GM23338 (cell line): ENCODE data around the gene FLNB. TPM values are rescaled to one million over a fixed set of nuclear protein-coding genes. Genes with fewer than 3 reads are reported as not detected.

Experiments
- ATAC-seq: fragments of 200-7000 bp; cut with Tn5 transposase; 3 replicates; pipeline ENCODE4 v1.9.1; 2020
- DNase-seq: peaks from one replicate; pipeline ENCODE4 v3.0.0-alpha.2; 2015; ENCODE audit warnings: low spot score
- H2AFZ ChIP-seq: fragments of 200-600 bp; sonication (generic); 2 replicates; pipeline ENCODE4 v1.8.0; 2016; ENCODE audit warnings: antibody characterized with exemption, mild to moderate bottlenecking, moderate library complexity
- H3F3A ChIP-seq: fragments of 200-600 bp; sonication (generic); replicated peaks from 2 replicates; pipeline ENCODE4 v1.8.0; 2017; ENCODE audit warnings: antibody characterized with exemption, mixed run types, low read depth
- H3K27ac ChIP-seq: fragments of 200-600 bp; sonication (generic); 2 replicates; pipeline ENCODE4 v1.6.1; 2016; ENCODE audit warnings: low read depth
- H3K27me3 ChIP-seq: fragments of 200-600 bp; sonication (generic); 2 replicates; pipeline ENCODE4 v1.8.0; 2016; ENCODE audit warnings: mild to moderate bottlenecking, mixed run types, moderate library complexity; ENCODE audit not compliant: insufficient read depth
- H3K36me3 ChIP-seq: fragments of 200-600 bp; sonication (generic); 2 replicates; pipeline ENCODE4 v1.8.0; 2016; ENCODE audit warnings: mild to moderate bottlenecking; ENCODE audit not compliant: insufficient read depth
- H3K4me1 ChIP-seq: fragments of 200-600 bp; sonication (generic); 2 replicates; pipeline ENCODE4 v1.8.0; 2016; ENCODE audit warnings: mild to moderate bottlenecking, moderate library complexity; ENCODE audit not compliant: insufficient read depth
- H3K4me2 ChIP-seq: fragments of 200-600 bp; sonication (generic); 2 replicates; pipeline ENCODE4 v1.7.1; 2017; ENCODE audit warnings: mixed run types
- H3K4me3 ChIP-seq: fragments of 200-600 bp; sonication (generic); 2 replicates; pipeline ENCODE4 v1.6.1; 2016; ENCODE audit warnings: mixed run types
- H3K79me2 ChIP-seq: fragments of 200-600 bp; sonication (generic); replicated peaks from 2 replicates; pipeline ENCODE4 v1.8.0; 2017; ENCODE audit warnings: mild to moderate bottlenecking; ENCODE audit not compliant: insufficient read depth
- H3K9me2 ChIP-seq: fragments of 200-600 bp; sonication (generic); 2 replicates; pipeline ENCODE4 v1.8.0; 2017; ENCODE audit not compliant: insufficient read depth
- H4K20me1 ChIP-seq: fragments of 200-600 bp; sonication (generic); replicated peaks from 2 replicates; pipeline ENCODE4 v1.8.0; 2017; ENCODE audit warnings: mild to moderate bottlenecking; ENCODE audit not compliant: insufficient read depth
- H3K27ac Mint-ChIP-seq: 2 replicates; pipeline ENCODE4 v1.8.0; 2020; ENCODE audit warnings: inconsistent platforms, mild to moderate bottlenecking, moderate library complexity, mixed read lengths
- H3K27me3 Mint-ChIP-seq: 3 replicates; pipeline ENCODE4 v1.8.0; 2022; ENCODE audit warnings: low read depth, mild to moderate bottlenecking, moderate library complexity, mixed read lengths, inconsistent platforms; ENCODE audit not compliant: insufficient read depth, poor library complexity
- H3K36me3 Mint-ChIP-seq: 3 replicates; pipeline ENCODE4 v1.8.0; 2021; ENCODE audit warnings: low read depth, mild to moderate bottlenecking, inconsistent platforms, moderate library complexity, mixed read lengths
- H3K4me1 Mint-ChIP-seq: 3 replicates; pipeline ENCODE4 v1.8.0; 2020; ENCODE audit warnings: mild to moderate bottlenecking, inconsistent platforms, mixed read lengths
- H3K4me3 Mint-ChIP-seq: 3 replicates; pipeline ENCODE4 v1.8.0; 2021; ENCODE audit warnings: moderate library complexity, mild to moderate bottlenecking, inconsistent platforms, mixed read lengths
- H3K9me3 Mint-ChIP-seq: 3 replicates; pipeline ENCODE4 v1.8.0; 2020; ENCODE audit warnings: moderate library complexity, mild to moderate bottlenecking, inconsistent platforms, mixed read lengths
- CREB1 ChIP-seq: fragments of 250-450 bp; sonication (Bioruptor Pico); IDR thresholded peaks from 2 replicates; pipeline ENCODE4 v1.5.0; 2020; ENCODE audit warnings: low read depth, mild to moderate bottlenecking, moderate library complexity
- CTCF ChIP-seq, 2 experiments: fragments of 200-600 bp in 1 of 2; sonication (generic) in 1 of 2; conservative IDR thresholded peaks; 2 replicates each; pipeline versions ENCODE4 v1.5.1 to v1.6.1; 2016 to 2017; ENCODE audit warnings: antibody characterized with exemption in 2 of 2, low read depth in 2 of 2, mild to moderate bottlenecking in 2 of 2, moderate library complexity in 1 of 2
- ETS1 ChIP-seq: IDR thresholded peaks from 2 replicates; pipeline ENCODE4 v1.6.1; 2016; ENCODE audit warnings: antibody characterized with exemption
- EZH2 ChIP-seq: fragments of 200-600 bp; sonication (generic); IDR thresholded peaks from one replicate; pipeline ENCODE4 v1.8.0; 2017; ENCODE audit warnings: antibody characterized with exemption, mild to moderate bottlenecking, low read depth; ENCODE audit not compliant: unreplicated experiment
- EZH2phosphoT487 ChIP-seq: fragments of 200-600 bp; sonication (generic); IDR thresholded peaks from one replicate; pipeline ENCODE4 v1.8.1; 2018; ENCODE audit warnings: antibody characterized with exemption; ENCODE audit not compliant: unreplicated experiment
- JUNB ChIP-seq: IDR thresholded peaks from one replicate; pipeline ENCODE4 v1.6.1; 2016; ENCODE audit warnings: antibody characterized with exemption; ENCODE audit not compliant: unreplicated experiment
- NANOG ChIP-seq: IDR thresholded peaks from 2 replicates; pipeline ENCODE4 v1.6.1; 2016; ENCODE audit warnings: antibody characterized with exemption, borderline replicate concordance
- POLR2AphosphoS5 ChIP-seq: IDR thresholded peaks from 2 replicates; pipeline ENCODE4 v1.6.1; 2016; ENCODE audit warnings: antibody characterized with exemption, low read depth
- REST ChIP-seq: IDR thresholded peaks from one replicate; pipeline ENCODE4 v1.6.1; 2018; ENCODE audit warnings: antibody characterized with exemption; ENCODE audit not compliant: unreplicated experiment
- STAT1 ChIP-seq: IDR thresholded peaks from one replicate; pipeline ENCODE4 v1.6.1; 2016; ENCODE audit warnings: antibody characterized with exemption; ENCODE audit not compliant: unreplicated experiment
- ZNF114 ChIP-seq: fragments of 250-450 bp; sonication (Bioruptor Pico); IDR thresholded peaks from 2 replicates; pipeline ENCODE4 v1.5.0; 2020; ENCODE audit warnings: mild to moderate bottlenecking, moderate library complexity
- ZNF331 ChIP-seq: fragments of 250-450 bp; sonication (Bioruptor Pico); IDR thresholded peaks from 2 replicates; pipeline ENCODE4 v1.5.0; 2020; ENCODE audit warnings: low read depth, mild to moderate bottlenecking, moderate library complexity
- ZNF462 ChIP-seq: fragments of 250-450 bp; sonication (Bioruptor Pico); IDR thresholded peaks from 2 replicates; pipeline ENCODE4 v1.5.0; 2020; ENCODE audit warnings: mild to moderate bottlenecking, moderate library complexity
- polyA plus RNA-seq: library from polyadenylated mRNA; unstranded; fragments of >200 nt; fragmentation: Nextera tagmentation; extraction: Ambion mirVana; gene quantifications from 2 replicates; pipeline ENCODE4 v1.2.1, GENCODE V29; 2016
- total RNA-seq: library from RNA; depleted of rRNA; stranded (reverse); fragments of >200 nt; shearing (Covaris generic); gene quantifications from 2 replicates; pipeline ENCODE4 v1.2.3, GENCODE V29; 2014

Gene FLNB
- total and polyA plus RNA-seq, 2 experiments from 2014 or later = 39.7 to 179 TPM

GRCh38 chr3:58154626-58155449 lies 146.6 kb downstream of the FLNB start:
- Mint-ChIP-seq H3K4me3 (no peak overlapping the region), H3K27me3 (peaks cover 4% of the 10 kb centered on the region), H3K27ac (no peak overlapping the region), H3K36me3 (peaks cover 40% of the 10 kb centered on the region), H3K9me3 (no peaks in the 10 kb centered on the region), H3K4me1 (no peaks in the 10 kb centered on the region)
- no peak overlapping the region for H2AFZ ChIP-seq
- H4K20me1 ChIP-seq = peaks cover 4% of the 10 kb centered on the region
- no peak overlapping the region for H3K27ac ChIP-seq
- H3K9me2 ChIP-seq = no peaks in the 10 kb centered on the region
- H3K36me3 ChIP-seq = peaks cover 62% of the 10 kb centered on the region
- no peaks in the 10 kb centered on the region for H3F3A ChIP-seq
- ATAC-seq = no peak
- no peaks in the 10 kb centered on the region for H3K79me2 ChIP-seq
- H3K4me3 ChIP-seq = no peak overlapping the region
- no peaks in the 10 kb centered on the region for H3K4me1 ChIP-seq
- no peak for DNase-seq
- TF ChIP-seq STAT1 (no peak), ZNF462 (no peak), EZH2 (no peak), EZH2phosphoT487 (no peak), POLR2AphosphoS5 (no peak), ZNF331 (CRISPR knock-in tag) (no peak), NANOG (no peak), JUNB (no peak), CREB1 (CRISPR knock-in tag) (no peak), REST (no peak), ZNF114 (CRISPR knock-in tag) (no peak), CTCF (conservative IDR thresholded peaks at IDR 0.05; ENCODE audit: low read depth in 2 of 2) (no peak), ETS1 (no peak)
- H3K27me3 ChIP-seq = no peaks in the 10 kb centered on the region
- no peak overlapping the region for H3K4me2 ChIP-seq
